EH (cell line): ENCODE data around the gene HHIP.
A peak's percentile ranks its signal among the peaks of the same experiment; 100 is the strongest.

Source experiments
- DNase-seq: peaks from one replicate; pipeline ENCODE4 v3.0.0-alpha.2; 2015; ENCODE audit warnings: low read depth

The HHIP gene

DNA sequence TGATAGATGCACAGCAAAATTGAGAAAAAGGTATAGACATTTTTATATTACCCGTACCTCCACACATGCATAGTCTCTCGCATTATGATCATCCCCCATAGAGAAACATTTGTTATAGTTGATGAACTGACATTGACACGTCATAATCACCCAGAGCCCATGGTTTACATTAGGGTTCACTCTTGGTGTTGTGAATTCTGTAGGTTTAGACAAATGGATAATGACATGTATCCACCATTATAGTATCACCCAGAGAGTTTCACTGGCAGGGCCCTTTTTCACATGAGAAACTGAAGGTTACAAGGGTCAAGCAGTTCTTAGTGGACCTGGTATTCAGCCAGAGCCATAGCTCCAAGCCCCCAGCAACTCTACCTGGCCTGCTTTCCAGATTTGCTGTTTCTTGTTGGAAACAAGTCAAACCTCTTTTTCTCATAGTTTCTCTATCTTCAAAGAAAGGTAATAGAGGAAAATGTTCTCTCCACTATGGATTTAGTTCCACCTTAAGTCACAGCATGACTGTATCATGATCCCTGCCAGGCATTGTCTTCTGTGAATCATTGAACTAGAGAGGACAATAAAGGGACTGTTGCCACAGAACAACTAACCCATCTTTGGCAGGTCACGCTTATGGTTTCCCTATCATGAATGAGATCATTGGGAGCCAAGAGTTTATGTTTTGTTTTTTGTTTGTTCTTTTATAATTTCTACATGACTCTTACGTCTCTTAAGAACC is 64.0 kb downstream of the HHIP start:
- peak; percentile 68 for DNase-seq

GRCh38 chr4:144710526-144710912 is 64.6 kb downstream of the HHIP start:
- DNase-seq: peak; percentile 35

DNA sequence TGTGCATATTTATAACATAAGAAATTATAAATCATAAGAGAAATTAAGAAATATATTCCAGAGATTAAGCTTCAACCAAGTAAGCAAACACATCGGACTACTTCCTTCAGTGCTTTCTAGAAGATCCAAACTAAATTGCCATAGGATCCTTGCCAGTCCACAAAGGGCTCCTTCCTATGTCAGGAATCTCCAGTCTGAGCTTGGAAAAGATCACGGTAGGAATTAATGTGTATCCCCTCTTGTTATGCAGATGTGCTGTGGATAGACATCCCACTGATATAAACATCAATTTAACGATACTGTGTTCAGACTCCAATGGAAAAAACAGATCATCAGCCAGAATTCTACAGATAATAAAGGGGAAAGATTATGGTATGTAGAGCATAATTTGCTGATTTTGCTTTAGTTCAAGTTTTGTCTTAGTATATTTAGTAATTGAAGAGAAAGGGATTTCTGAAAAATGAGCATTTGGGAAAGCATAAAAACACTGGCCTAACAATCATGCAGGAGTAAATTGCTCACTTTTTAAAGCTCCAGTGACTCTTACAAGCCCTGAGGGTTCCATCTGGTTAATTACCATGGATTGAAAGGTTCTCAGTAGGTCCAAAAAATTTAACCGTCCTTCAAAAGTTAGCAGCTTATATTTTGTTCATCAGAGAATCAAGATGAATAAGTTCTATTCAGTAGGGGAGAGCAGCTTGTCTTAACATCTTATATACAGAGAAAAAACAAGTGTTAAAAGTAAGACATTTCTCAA is 65.9 kb downstream of the HHIP start:
- DNase-seq: no peak

GRCh38 chr4:144712775-144713174 is 66.8 kb downstream of the HHIP start:
- peak; percentile 75 for DNase-seq

DNA sequence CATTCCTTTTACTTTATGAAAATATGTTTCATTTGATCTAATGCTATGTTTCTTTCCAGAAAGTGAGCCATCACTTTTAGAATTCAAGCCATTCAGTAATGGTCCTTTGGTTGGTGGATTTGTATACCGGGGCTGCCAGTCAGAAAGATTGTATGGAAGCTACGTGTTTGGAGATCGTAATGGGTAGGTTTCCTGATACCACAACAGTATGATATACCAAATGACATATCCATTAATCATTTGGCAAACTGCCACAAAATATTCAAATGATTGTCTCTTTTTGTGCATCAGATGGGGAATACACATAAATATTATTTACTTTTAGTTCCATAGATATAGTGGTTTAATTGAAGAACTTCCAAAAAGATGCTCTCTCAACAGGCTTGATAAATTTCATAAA is 68.2 kb downstream of the HHIP start:
- DNase-seq: no peak

GRCh38 chr4:144715230-144715629 is 69.3 kb downstream of the HHIP start:
- DNase-seq: no peak

DNA sequence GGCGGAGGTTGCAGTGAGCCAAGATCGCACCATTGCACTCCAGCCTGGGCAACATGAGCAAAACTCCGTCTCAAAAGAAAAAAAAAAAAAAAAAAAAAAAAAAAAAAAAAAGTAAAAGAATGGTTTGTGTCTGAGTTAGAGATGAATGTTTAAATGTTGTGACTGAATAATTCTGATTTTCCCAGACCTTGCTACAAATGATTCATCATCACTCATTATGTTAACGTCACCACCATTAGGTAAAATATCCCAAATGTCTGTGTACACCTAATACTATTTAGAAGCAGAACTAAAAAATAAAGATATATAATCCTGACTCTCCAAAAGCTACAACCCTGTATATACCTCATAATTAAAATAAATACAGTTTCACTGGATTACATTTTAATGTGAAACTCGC is 70.8 kb downstream of the HHIP start:
- peak; percentile 25 for DNase-seq

DNA sequence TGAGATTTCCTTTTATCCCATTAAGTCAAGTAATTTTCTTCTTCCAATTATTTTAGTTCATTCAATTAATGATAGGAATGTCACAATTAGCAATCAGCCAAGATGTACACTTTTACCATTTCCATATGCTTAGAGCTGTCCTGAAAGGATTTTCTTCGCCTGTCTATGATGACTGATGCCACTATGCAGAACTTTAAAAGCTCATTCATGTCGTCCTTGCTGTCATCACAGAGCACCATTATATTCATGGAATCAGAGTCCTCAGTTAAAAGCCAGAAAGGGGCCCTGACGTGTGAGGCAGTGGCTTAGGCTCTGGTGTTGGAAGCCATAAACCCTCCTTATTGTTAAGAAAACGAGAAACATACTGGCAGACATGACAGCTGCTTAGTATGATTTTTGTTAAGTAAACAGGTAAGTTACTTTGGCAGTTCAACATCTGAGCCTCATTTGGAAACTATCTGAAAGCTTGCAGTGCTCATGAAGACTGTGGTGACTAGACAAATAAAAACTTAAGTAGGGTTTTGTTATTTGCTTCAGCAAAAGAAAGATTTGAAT is 73.1 kb downstream of the HHIP start:
- DNase-seq: no peak

- no peak for DNase-seq
These were observed 74.5 kb downstream of the HHIP start for GRCh38 chr4:144720491-144720890.

DNA sequence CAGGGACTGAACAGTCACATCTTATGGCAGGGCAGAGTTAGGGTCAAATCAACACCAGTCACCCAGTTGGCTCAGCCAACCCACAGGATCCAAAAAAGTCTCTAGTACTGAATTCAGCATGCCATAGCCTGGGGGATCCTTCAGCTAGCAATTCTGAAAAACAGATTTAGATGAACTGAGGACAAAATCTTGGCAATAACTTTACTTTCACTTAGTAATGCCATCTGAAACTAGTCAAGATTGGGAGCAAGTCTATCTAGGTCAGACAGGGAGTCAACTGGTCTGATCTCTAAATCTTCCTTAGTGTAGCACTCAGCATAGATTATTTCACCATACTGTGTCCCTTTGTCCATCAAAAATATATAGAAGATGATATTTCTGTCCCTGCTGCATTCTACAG is 76.0 kb downstream of the HHIP start:
- DNase-seq: peak; percentile 19

- no peak for DNase-seq
These were observed 77.5 kb downstream of the HHIP start for GRCh38 chr4:144723471-144723870.

DNA sequence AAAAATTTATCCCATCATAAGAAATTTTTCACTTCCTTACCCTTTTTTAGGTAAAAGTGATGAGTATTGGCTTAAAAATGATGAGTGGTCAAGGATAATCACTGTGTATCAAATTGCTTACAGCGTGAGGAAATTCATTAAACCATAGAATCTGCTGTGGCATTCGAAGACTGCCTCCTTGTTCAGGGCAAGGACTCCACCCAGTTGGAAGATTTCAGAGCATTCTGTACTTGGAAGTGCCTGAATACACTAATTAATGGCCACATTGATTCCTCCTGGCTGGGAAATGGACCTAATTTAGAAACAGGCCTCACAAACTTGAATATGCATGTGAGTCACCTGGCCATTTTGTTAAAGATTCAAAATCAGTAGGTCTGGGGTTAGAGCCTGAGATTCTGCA is 83.2 kb downstream of the HHIP start:
- no peak for DNase-seq

DNA sequence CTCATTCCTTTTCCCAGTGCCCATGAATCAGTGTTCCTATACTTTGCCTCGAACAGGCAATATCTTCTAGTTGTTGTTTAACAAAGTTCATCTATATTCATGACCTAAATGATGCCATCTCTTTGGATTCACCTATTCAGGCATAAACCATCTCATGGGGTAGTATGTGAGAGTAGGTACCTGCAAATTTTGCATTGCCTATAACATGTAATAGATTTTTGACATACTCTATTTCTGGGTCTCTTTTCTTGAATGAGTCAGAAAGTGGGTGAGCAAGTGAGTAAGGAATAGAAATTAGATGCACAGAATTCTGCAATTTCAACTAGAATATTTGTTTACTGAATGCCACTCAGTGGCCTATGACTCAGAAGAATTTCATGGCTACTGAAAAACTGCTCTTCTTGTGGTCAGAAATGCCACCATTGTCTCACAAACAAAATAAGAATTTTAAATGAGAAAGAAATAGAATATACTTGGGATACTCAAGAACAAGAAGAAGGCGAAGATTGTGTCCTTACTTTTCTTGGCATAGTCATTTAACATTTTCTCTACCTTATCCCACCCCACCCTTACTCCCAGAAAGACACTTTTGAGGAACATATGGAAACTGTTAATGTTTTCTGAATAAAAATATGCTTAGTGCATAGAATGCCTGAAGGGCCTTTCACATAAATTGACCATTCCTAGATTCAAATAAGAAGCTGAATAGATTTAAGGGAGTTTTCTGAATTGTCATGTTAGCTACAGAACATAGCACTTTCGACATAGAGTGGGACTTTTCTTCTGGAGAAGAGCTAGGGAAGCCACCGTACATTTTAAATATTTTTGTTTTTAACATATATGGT is 86.8 kb downstream of the HHIP start:
- DNase-seq: peak; percentile 29

- DNase-seq: no peak
These were observed 87.6 kb downstream of the HHIP start for GRCh38 chr4:144733566-144733965.

- DNase-seq: peak; percentile 64
These were observed 88.6 kb downstream of the HHIP start for GRCh38 chr4:144734522-144734921.

DNA sequence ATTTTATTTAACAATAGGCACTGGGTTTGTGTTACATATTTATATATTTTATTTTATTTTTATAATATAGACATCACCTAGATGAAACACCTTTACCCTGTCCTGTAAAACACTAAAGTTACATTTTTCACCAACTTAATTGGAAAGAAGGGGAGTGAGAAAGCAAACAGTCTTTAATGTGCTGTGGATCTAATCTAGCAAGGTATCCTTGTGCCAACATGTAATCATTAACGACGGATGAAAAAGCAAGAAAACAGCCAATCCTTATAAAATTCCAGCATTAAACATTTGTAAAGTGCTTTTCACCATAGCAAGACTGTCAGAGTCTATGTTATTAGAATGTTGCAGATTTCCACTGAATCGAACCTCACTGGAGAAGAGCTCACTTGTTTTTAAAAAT is 92.7 kb downstream of the HHIP start:
- DNase-seq: no peak

- DNase-seq: no peak
These were observed 93.6 kb downstream of the HHIP start for GRCh38 chr4:144739511-144740033.

- DNase-seq: no peak
These were observed 94.4 kb downstream of the HHIP start for GRCh38 chr4:144740316-144740715.

GRCh38 chr4:144748814-144749555 is 103.0 kb downstream of the HHIP start:
- no peak for DNase-seq

DNA sequence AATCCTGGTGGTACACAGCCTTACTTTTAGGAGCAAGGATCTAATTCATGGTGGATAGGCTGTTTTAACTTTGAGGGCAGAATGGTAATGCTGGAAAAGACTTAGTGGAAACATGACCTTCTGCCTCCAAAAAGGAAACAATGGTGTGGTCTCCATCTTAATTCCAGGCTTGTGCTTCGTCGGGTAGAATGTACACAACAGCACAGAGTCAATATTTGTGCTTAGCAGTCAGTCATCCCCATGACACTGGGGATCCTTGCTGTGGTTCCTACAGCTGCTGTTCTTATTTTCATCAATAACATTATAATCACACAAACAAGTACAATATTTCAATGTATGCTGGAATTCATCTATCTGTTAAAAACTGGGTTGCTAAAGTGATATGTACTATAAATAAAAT is 104.4 kb downstream of the HHIP start:
- no peak for DNase-seq
